Measurements from ENCODE around the gene TBX6.

DNA sequence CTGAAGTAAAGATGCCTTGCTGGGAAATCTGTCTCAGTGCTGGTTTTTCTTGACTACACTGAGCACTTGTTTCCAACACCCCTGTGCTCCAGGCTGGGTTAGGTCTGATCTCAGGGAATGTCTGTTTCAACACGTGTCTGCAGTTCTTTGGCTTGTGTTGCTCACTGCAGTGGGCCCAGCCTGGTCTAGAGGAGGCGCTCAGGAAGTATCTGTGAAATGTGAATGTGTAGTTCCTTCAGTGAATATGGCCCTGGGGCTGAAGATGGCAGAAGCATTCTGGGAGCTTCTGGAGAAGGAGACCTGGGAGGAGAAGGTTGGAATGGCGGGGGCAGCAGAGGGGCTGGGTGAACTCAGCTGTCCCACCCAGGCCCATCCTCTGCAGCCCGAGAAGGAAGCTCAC, 12.4 kb upstream of the TBX6 start:
- TF ChIP-seq, protein P1, sequence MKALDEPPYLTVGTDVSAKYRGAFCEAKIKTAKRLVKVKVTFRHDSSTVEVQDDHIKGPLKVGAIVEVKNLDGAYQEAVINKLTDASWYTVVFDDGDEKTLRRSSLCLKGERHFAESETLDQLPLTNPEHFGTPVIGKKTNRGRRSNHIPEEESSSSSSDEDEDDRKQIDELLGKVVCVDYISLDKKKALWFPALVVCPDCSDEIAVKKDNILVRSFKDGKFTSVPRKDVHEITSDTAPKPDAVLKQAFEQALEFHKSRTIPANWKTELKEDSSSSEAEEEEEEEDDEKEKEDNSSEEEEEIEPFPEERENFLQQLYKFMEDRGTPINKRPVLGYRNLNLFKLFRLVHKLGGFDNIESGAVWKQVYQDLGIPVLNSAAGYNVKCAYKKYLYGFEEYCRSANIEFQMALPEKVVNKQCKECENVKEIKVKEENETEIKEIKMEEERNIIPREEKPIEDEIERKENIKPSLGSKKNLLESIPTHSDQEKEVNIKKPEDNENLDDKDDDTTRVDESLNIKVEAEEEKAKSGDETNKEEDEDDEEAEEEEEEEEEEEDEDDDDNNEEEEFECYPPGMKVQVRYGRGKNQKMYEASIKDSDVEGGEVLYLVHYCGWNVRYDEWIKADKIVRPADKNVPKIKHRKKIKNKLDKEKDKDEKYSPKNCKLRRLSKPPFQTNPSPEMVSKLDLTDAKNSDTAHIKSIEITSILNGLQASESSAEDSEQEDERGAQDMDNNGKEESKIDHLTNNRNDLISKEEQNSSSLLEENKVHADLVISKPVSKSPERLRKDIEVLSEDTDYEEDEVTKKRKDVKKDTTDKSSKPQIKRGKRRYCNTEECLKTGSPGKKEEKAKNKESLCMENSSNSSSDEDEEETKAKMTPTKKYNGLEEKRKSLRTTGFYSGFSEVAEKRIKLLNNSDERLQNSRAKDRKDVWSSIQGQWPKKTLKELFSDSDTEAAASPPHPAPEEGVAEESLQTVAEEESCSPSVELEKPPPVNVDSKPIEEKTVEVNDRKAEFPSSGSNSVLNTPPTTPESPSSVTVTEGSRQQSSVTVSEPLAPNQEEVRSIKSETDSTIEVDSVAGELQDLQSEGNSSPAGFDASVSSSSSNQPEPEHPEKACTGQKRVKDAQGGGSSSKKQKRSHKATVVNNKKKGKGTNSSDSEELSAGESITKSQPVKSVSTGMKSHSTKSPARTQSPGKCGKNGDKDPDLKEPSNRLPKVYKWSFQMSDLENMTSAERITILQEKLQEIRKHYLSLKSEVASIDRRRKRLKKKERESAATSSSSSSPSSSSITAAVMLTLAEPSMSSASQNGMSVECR (CRISPR knock-in tag; IDR thresholded peaks at IDR 0.05; ENCODE audit: borderline replicate concordance): no peak
- TF ChIP-seq, protein P2, sequence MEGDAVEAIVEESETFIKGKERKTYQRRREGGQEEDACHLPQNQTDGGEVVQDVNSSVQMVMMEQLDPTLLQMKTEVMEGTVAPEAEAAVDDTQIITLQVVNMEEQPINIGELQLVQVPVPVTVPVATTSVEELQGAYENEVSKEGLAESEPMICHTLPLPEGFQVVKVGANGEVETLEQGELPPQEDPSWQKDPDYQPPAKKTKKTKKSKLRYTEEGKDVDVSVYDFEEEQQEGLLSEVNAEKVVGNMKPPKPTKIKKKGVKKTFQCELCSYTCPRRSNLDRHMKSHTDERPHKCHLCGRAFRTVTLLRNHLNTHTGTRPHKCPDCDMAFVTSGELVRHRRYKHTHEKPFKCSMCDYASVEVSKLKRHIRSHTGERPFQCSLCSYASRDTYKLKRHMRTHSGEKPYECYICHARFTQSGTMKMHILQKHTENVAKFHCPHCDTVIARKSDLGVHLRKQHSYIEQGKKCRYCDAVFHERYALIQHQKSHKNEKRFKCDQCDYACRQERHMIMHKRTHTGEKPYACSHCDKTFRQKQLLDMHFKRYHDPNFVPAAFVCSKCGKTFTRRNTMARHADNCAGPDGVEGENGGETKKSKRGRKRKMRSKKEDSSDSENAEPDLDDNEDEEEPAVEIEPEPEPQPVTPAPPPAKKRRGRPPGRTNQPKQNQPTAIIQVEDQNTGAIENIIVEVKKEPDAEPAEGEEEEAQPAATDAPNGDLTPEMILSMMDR (IDR thresholded peaks at IDR 0.05): no peak
- TF ChIP-seq JUN (CRISPR knock-in tag; IDR thresholded peaks at IDR 0.05) (no peak), NR3C1 (CRISPR knock-in tag; conservative IDR thresholded peaks at IDR 0.05; ENCODE audit: low read depth) (no peak), FOXP1 (CRISPR knock-in tag; IDR thresholded peaks at IDR 0.05; ENCODE audit: borderline replicate concordance) (no peak), TEAD4 (CRISPR knock-in tag; IDR thresholded peaks at IDR 0.05) (no peak), CREM (CRISPR knock-in tag; IDR thresholded peaks at IDR 0.05) (no peak), NFE2L1 (CRISPR knock-in tag; IDR thresholded peaks at IDR 0.05) (no peak), SP1 (CRISPR knock-in tag; conservative IDR thresholded peaks at IDR 0.05) (no peak), ZNF232 (CRISPR knock-in tag; IDR thresholded peaks at IDR 0.05) (no peak), FOXJ3 (CRISPR knock-in tag; IDR thresholded peaks at IDR 0.05; ENCODE audit: borderline replicate concordance) (no peak)
- TF ChIP-seq, protein P3, sequence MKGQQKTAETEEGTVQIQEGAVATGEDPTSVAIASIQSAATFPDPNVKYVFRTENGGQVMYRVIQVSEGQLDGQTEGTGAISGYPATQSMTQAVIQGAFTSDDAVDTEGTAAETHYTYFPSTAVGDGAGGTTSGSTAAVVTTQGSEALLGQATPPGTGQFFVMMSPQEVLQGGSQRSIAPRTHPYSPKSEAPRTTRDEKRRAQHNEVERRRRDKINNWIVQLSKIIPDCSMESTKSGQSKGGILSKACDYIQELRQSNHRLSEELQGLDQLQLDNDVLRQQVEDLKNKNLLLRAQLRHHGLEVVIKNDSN (CRISPR knock-in tag; IDR thresholded peaks at IDR 0.05): no peak
- TF ChIP-seq, protein P4, sequence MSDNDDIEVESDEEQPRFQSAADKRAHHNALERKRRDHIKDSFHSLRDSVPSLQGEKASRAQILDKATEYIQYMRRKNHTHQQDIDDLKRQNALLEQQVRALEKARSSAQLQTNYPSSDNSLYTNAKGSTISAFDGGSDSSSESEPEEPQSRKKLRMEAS (CRISPR knock-in tag; IDR thresholded peaks at IDR 0.05): no peak

Measured in WTC11 (cell line).